Suprapubic skin (tissue), 4 donors: ENCODE data around the gene HPCAL1. TPM values are rescaled to one million over a fixed set of nuclear protein-coding genes. Genes with fewer than 3 reads are reported as not detected.
A peak's percentile ranks its signal among the peaks of the same experiment; 100 is the strongest.

Experiments used
- DNase-seq, 2 donors: peaks; one replicate each; pipeline ENCODE4 v3.0.0-alpha.2; 2019; ENCODE audit warnings: low spot score in 2 of 2
- H3K27ac ChIP-seq: fragments of 200-600 bp; sonication (generic); one replicate; pipeline ENCODE4 v1.5.1; 2019
- H3K27me3 ChIP-seq: fragments of 200-600 bp; sonication (generic); one replicate; pipeline ENCODE4 v1.5.1; 2019
- H3K36me3 ChIP-seq: fragments of 200-600 bp; sonication (generic); one replicate; pipeline ENCODE4 v1.5.1; 2019
- H3K4me1 ChIP-seq: fragments of 200-600 bp; sonication (generic); one replicate; pipeline ENCODE4 v1.5.1; 2019
- H3K4me3 ChIP-seq: fragments of 200-600 bp; sonication (generic); one replicate; pipeline ENCODE4 v1.5.1; 2019; ENCODE audit warnings: mild to moderate bottlenecking
- H3K9me3 ChIP-seq: fragments of 200-600 bp; sonication (generic); one replicate; pipeline ENCODE4 v1.5.1; 2019
- CTCF ChIP-seq, 2 donors: fragments of 200-600 bp in 1 of 2; fragments of 450-650 bp in 1 of 2; sonication (generic) in 1 of 2; IDR thresholded peaks; one replicate each; pipeline ENCODE4 v1.5.1; 2016 to 2019; ENCODE audit warnings: antibody characterized with exemption in 2 of 2, mild to moderate bottlenecking in 1 of 2, moderate library complexity in 1 of 2
- EP300 ChIP-seq: sonication (generic); formaldehyde crosslinking; IDR thresholded peaks from one replicate; pipeline ENCODE4 v1.6.1; 2017; ENCODE audit warnings: antibody characterized with exemption
- POLR2A ChIP-seq, 2 donors: fragments of 450-650 bp; IDR thresholded peaks; one replicate each; pipeline ENCODE4 v1.6.1; 2017; ENCODE audit warnings: antibody characterized with exemption in 2 of 2, mild to moderate bottlenecking in 2 of 2, moderate library complexity in 2 of 2
- POLR2AphosphoS5 ChIP-seq, 3 donors: sonication (generic); formaldehyde crosslinking; IDR thresholded peaks; one replicate each; pipeline ENCODE4 v1.6.1; 2017; ENCODE audit warnings: antibody characterized with exemption in 3 of 3
- WGBS: methylation state at CpG from one replicate; pipeline ENCODE4 v1.1.5; 2018; 5-methylcytosine and 5-hydroxymethylcytosine counted together
- total RNA-seq, 4 donors: library from RNA; depleted of rRNA; stranded (reverse); fragments of >200 nt; gene quantifications; one replicate each; pipeline ENCODE4 v1.1.0, GENCODE V29; 2016

Gene HPCAL1
- 10 to 100 TPM; 27.7 to 40.7 (median 35.3) TPM for total RNA-seq

- H3K4me1 ChIP-seq, result peaks cover 41% of the 10 kb centered on the region
- H3K4me3 ChIP-seq, result peak within 1 kb of the TSS; percentile 80
- no peaks in the 10 kb centered on the region for H3K36me3 ChIP-seq
- 0% methylated on average over 7 of the region's 87 CpGs for WGBS
- no peaks in the 10 kb centered on the region for H3K9me3 ChIP-seq
- H3K27ac ChIP-seq, result peak within 1 kb of the TSS; percentile 75
- DNase-seq, result peak; percentile 89 to 90
- TF ChIP-seq POLR2A (IDR thresholded peaks at IDR 0.05), result peak in 1 of 2 donors; percentile 61
- TF ChIP-seq EP300, result no peak
- TF ChIP-seq CTCF (IDR thresholded peaks at IDR 0.05), result peak; percentile 17 to 70
- no peaks in the 10 kb centered on the region for H3K27me3 ChIP-seq
Observed at GRCh38 chr2:10302479-10303180, at the start of gene HPCAL1. TSS of gene HPCAL1 (plus strand) at chr2:10302904. CDS start at chr2:10419758, 116,854 bp downstream.

- Histone ChIP-seq H3K9me3 (peaks cover 7% of the 10 kb centered on the region), H3K4me3 (no peak overlapping the region), H3K36me3 (no peaks in the 10 kb centered on the region), H3K27me3 (no peaks in the 10 kb centered on the region), H3K4me1 (no peaks in the 10 kb centered on the region), H3K27ac (no peak overlapping the region)
- DNase-seq, result peak in 1 of 2 donors; percentile 42
- 77% methylated on average over 16 of the region's 18 CpGs for WGBS
- TF ChIP-seq EP300 (no peak), CTCF (IDR thresholded peaks at IDR 0.05) (no peak), POLR2A (IDR thresholded peaks at IDR 0.05) (no peak), POLR2AphosphoS5 (IDR thresholded peaks at IDR 0.05) (no peak)
Observed at GRCh38 chr2:10253596-10254372, 48.9 kb upstream of the HPCAL1 start.

GRCh38 chr2:10254373-10255188 is 48.1 kb upstream of the HPCAL1 start:
- H3K27ac ChIP-seq, result no peak overlapping the region
- no peaks in the 10 kb centered on the region for H3K27me3 ChIP-seq
- peak in 1 of 2 donors; percentile 48 for DNase-seq
- peaks cover under 1% of the 10 kb centered on the region for H3K9me3 ChIP-seq
- H3K4me3 ChIP-seq, result no peak overlapping the region
- no peaks in the 10 kb centered on the region for H3K36me3 ChIP-seq
- no peak for TF ChIP-seq POLR2AphosphoS5 (IDR thresholded peaks at IDR 0.05)
- TF ChIP-seq EP300, result no peak
- TF ChIP-seq CTCF (IDR thresholded peaks at IDR 0.05), result no peak
- TF ChIP-seq POLR2A (IDR thresholded peaks at IDR 0.05), result no peak
- H3K4me1 ChIP-seq, result no peaks in the 10 kb centered on the region
- 76% methylated on average over 22 of the region's 31 CpGs for WGBS

GRCh38 chr2:10255189-10256030 is 47.3 kb upstream of the HPCAL1 start:
- DNase-seq, result peak in 1 of 2 donors; percentile 58
- TF ChIP-seq POLR2AphosphoS5 (IDR thresholded peaks at IDR 0.05) (no peak), POLR2A (IDR thresholded peaks at IDR 0.05) (no peak), CTCF (IDR thresholded peaks at IDR 0.05) (no peak), EP300 (no peak)
- WGBS, result 76% methylated on average over 12 of the region's 18 CpGs
- Histone ChIP-seq H3K4me3 (no peak overlapping the region), H3K4me1 (no peaks in the 10 kb centered on the region), H3K9me3 (no peaks in the 10 kb centered on the region), H3K36me3 (no peaks in the 10 kb centered on the region), H3K27me3 (no peaks in the 10 kb centered on the region), H3K27ac (no peak overlapping the region)
